OCI-LY1 (cell line): ENCODE results near the gene ILDR1.

ENCODE experiments used
- H2AFZ ChIP-seq: fragments of 200-600 bp; sonication (generic), shearing (Covaris generic); 2 replicates; pipeline ENCODE4 v1.6.0; 2014; ENCODE audit warnings: antibody characterized with exemption, mild to moderate bottlenecking, low read length
- H3F3A ChIP-seq: fragments of 200-600 bp; sonication (generic), shearing (Covaris generic); 2 replicates; pipeline ENCODE4 v1.6.0; 2014; ENCODE audit warnings: mild to moderate bottlenecking, antibody characterized with exemption, low read length, moderate library complexity; ENCODE audit not compliant: insufficient read depth
- H3K27ac ChIP-seq: fragments of 200-600 bp; sonication (generic); 2 replicates; pipeline ENCODE4 v1.5.1; 2014; ENCODE audit warnings: low read length, mixed run types, mild to moderate bottlenecking, low read depth; ENCODE audit not compliant: poor library complexity, severe bottlenecking
- H3K27me3 ChIP-seq: fragments of 200-600 bp; sonication (generic); 2 replicates; pipeline ENCODE4 v1.6.0; 2014; ENCODE audit warnings: antibody characterized with exemption, mild to moderate bottlenecking, low read length, moderate library complexity; ENCODE audit not compliant: insufficient read depth
- H3K36me3 ChIP-seq: fragments of 200-600 bp; sonication (generic); 2 replicates; pipeline ENCODE4 v1.6.1; 2014; ENCODE audit warnings: mild to moderate bottlenecking, antibody characterized with exemption, low read length, moderate library complexity, mixed read lengths; ENCODE audit not compliant: insufficient read depth
- H3K4me1 ChIP-seq: fragments of 200-600 bp; sonication (generic); 2 replicates; pipeline ENCODE4 v1.5.1; 2014; ENCODE audit warnings: mild to moderate bottlenecking, low read length, moderate library complexity; ENCODE audit not compliant: insufficient read depth, severe bottlenecking
- H3K4me2 ChIP-seq: fragments of 200-600 bp; sonication (generic), shearing (Covaris generic); 2 replicates; pipeline ENCODE4 v1.6.1; 2014; ENCODE audit warnings: low read length
- H3K4me3 ChIP-seq: fragments of 200-600 bp; sonication (generic); 2 replicates; pipeline ENCODE4 v1.5.1; 2014; ENCODE audit warnings: low read length, low read depth, mild to moderate bottlenecking, mixed read lengths; ENCODE audit not compliant: poor library complexity, severe bottlenecking
- H3K79me2 ChIP-seq: fragments of 200-600 bp; shearing (Covaris generic); 2 replicates; pipeline ENCODE4 v1.6.1; 2016; ENCODE audit warnings: mixed run types, low read length, mixed read lengths; ENCODE audit not compliant: insufficient read depth
- H3K9ac ChIP-seq: fragments of 200-600 bp; sonication (generic), shearing (Covaris generic); 2 replicates; pipeline ENCODE4 v1.6.1; 2014; ENCODE audit warnings: mild to moderate bottlenecking, low read length, mixed read lengths
- H3K9me2 ChIP-seq: fragments of 200-600 bp; sonication (generic), shearing (Covaris generic); 2 replicates; pipeline ENCODE4 v1.6.1; 2014; ENCODE audit warnings: low read depth, mild to moderate bottlenecking, low read length, mixed read lengths
- H3K9me3 ChIP-seq: fragments of 200-600 bp; shearing (Covaris generic); 2 replicates; pipeline ENCODE4 v1.6.1; 2014; ENCODE audit warnings: low read length, mixed read lengths
- H4K20me1 ChIP-seq: fragments of 200-600 bp; sonication (generic), shearing (Covaris generic); 2 replicates; pipeline ENCODE4 v1.6.0; 2016; ENCODE audit warnings: mild to moderate bottlenecking, low read length; ENCODE audit not compliant: insufficient read depth
- EZH2 ChIP-seq: fragments of 200-600 bp; sonication (generic), shearing (Covaris generic); IDR thresholded peaks from 2 replicates; pipeline ENCODE4 v1.8.0; 2017; ENCODE audit warnings: borderline replicate concordance, mixed run types, mild to moderate bottlenecking, antibody characterized with exemption, low read length, moderate library complexity, mixed read lengths
- TF ChIP-seq, protein P1 (sequence below): fragments of 200-600 bp; sonication (generic), shearing (Covaris generic); IDR thresholded peaks from 2 replicates; pipeline ENCODE4 v1.5.1; 2017; ENCODE audit warnings: mild to moderate bottlenecking, antibody characterized with exemption, low read length, moderate library complexity, mixed read lengths

The ILDR1 gene

DNA sequence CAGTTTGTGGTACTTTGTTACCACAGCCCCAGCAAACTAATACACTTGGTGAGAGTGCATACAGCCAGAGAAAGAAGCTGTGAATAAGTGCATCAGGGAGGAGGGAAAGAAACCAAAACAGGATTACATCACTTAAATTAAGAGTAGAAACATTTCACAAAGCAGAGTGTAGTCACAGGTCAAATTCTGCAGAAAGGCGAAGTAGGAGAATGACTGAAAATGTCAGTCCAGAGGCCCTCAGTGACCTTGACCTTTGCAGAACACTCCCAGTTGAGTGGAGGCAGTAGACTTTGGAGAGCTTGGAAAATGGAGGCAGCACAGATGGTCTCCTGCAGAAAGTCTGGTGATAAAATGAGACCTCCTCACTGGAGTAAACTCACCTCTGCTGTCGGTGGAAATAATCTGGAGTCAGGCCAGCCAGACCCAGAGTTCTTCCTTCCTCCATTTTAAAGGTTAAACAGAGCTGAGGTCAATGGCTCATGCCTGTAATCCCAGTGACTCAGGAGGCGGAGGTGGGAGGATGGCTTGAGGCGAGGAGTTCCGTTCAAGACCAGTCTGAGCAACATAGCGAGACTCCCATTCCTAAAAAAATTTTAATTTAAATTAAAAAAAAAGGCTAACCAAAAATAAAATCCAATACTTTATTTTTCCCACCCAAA is 38.1 kb upstream of the ILDR1 start:
- Histone ChIP-seq H4K20me1 (no peaks in the 10 kb centered on the region), H3K27me3 (no peaks in the 10 kb centered on the region), H3K79me2 (peaks cover 49% of the 10 kb centered on the region), H3K4me2 (no peak overlapping the region), H3K27ac (peak overlapping the region; percentile 25), H2AFZ (no peak overlapping the region), H3K4me1 (peaks cover 73% of the 10 kb centered on the region), H3K9me3 (no peaks in the 10 kb centered on the region), H3K36me3 (0 out of 2 replicates have a peak, but pooled peaks cover 3% of the 10 kb centered on the region), H3K9me2 (no peaks in the 10 kb centered on the region), H3F3A (no peaks in the 10 kb centered on the region), H3K9ac (no peak overlapping the region), H3K4me3 (no peak overlapping the region)
- no peak for TF ChIP-seq EZH2
- TF ChIP-seq, protein P1, sequence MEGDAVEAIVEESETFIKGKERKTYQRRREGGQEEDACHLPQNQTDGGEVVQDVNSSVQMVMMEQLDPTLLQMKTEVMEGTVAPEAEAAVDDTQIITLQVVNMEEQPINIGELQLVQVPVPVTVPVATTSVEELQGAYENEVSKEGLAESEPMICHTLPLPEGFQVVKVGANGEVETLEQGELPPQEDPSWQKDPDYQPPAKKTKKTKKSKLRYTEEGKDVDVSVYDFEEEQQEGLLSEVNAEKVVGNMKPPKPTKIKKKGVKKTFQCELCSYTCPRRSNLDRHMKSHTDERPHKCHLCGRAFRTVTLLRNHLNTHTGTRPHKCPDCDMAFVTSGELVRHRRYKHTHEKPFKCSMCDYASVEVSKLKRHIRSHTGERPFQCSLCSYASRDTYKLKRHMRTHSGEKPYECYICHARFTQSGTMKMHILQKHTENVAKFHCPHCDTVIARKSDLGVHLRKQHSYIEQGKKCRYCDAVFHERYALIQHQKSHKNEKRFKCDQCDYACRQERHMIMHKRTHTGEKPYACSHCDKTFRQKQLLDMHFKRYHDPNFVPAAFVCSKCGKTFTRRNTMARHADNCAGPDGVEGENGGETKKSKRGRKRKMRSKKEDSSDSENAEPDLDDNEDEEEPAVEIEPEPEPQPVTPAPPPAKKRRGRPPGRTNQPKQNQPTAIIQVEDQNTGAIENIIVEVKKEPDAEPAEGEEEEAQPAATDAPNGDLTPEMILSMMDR, result no peak

- Histone ChIP-seq H3K27me3 (no peaks in the 10 kb centered on the region), H3F3A (no peaks in the 10 kb centered on the region), H3K4me2 (peak overlapping the region; percentile 85; the same call in 1 of the 2 replicates), H3K9ac (no peak overlapping the region), H3K36me3 (0 out of 2 replicates have a peak, but pooled peaks cover 3% of the 10 kb centered on the region), H4K20me1 (no peaks in the 10 kb centered on the region), H3K4me1 (peaks cover 73% of the 10 kb centered on the region), H3K9me2 (no peaks in the 10 kb centered on the region), H3K9me3 (no peaks in the 10 kb centered on the region), H3K27ac (no peak overlapping the region), H3K79me2 (peaks cover 43% of the 10 kb centered on the region), H3K4me3 (peak overlapping the region; percentile 70), H2AFZ (no peak overlapping the region)
- TF ChIP-seq, protein P1, result no peak
- no peak for TF ChIP-seq EZH2
Measured at GRCh38 chr3:122058294-122058693, 36.2 kb upstream of the ILDR1 start.

- H3K4me2 ChIP-seq, result peak overlapping the region; percentile 85
- 0 out of 2 replicates have a peak, but pooled peaks cover 3% of the 10 kb centered on the region for H3K36me3 ChIP-seq
- H4K20me1 ChIP-seq, result no peaks in the 10 kb centered on the region
- H3K79me2 ChIP-seq, result peaks cover 37% of the 10 kb centered on the region
- TF ChIP-seq EZH2, result no peak
- TF ChIP-seq, protein P1, result no peak
- H2AFZ ChIP-seq, result no peak overlapping the region
- H3K9ac ChIP-seq, result no peak overlapping the region
- H3K9me3 ChIP-seq, result no peaks in the 10 kb centered on the region
- no peaks in the 10 kb centered on the region for H3K9me2 ChIP-seq
- H3F3A ChIP-seq, result no peaks in the 10 kb centered on the region
- no peaks in the 10 kb centered on the region for H3K27me3 ChIP-seq
- H3K27ac ChIP-seq, result no peak overlapping the region
- H3K4me1 ChIP-seq, result peaks cover 71% of the 10 kb centered on the region
- H3K4me3 ChIP-seq, result peak overlapping the region; percentile 70
Measured at GRCh38 chr3:122057671-122058070, 35.6 kb upstream of the ILDR1 start.
